SK-N-MC (cell line): ENCODE measurements around the gene WDR48.

Experiments
- EZH2 ChIP-seq: fragments of 200-600 bp; sonication (generic); IDR thresholded peaks from one replicate; pipeline ENCODE4 v1.6.1; 2017; ENCODE audit warnings: antibody characterized with exemption
- POLR2AphosphoS5 ChIP-seq: IDR thresholded peaks from 2 replicates; pipeline ENCODE4 v1.6.1; 2012; ENCODE audit warnings: mild to moderate bottlenecking, low read depth, low read length, borderline replicate concordance

- TF ChIP-seq POLR2AphosphoS5 (no peak), EZH2 (no peak)
These were observed 13.7 kb upstream of the WDR48 start for GRCh38 chr3:39038165-39038564.
